ENCODE measurements around the gene CFDP1. TPM values are rescaled to one million over a fixed set of nuclear protein-coding genes. Genes with fewer than 3 reads are reported as not detected.
"Not testable (repeated sequence)": the region's sequence is repeated elsewhere in the genome, so short reads cannot be mapped to it uniquely, and the experiment has no call there.

CFDP1 gene
- total RNA-seq, 2 donors from 2014 or later = 33.6 to 34.7 TPM

DNA sequence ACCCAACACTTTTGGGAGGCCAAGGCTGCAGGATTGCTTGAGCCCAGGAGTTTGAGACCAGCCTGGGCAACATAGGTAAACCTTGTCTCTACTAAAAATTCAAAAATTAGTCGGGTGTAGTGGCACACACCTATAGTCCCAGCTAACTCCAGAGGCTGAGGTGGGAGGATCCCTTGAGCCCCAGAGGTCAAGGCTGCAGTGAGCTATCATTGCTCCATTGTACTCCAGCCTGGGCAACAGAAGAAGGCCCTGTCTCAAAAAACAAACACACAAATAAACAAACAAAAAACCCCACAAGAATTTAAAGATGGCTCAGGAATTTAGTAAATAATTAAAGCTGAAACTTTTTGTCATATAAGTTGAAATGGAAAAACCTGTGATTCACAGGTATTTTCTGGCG, 33.5 kb upstream of the CFDP1 start:
- no peak for DNase-seq
- H3K27me3 Mint-ChIP-seq = no peaks in the 10 kb centered on the region
- no peak for ATAC-seq
- peaks cover 2% of the 10 kb centered on the region for H3K36me3 Mint-ChIP-seq (ENCODE audit: low read depth)
- H3K4me1 Mint-ChIP-seq = peaks cover 23% of the 10 kb centered on the region
- H3K27ac Mint-ChIP-seq = no peak overlapping the region
- no peaks in the 10 kb centered on the region for H3K9me3 ChIP-seq (ENCODE audit: control insufficient read depth, low read length, poor library complexity, severe bottlenecking)
- no peak overlapping the region for H3K4me3 Mint-ChIP-seq

DNA sequence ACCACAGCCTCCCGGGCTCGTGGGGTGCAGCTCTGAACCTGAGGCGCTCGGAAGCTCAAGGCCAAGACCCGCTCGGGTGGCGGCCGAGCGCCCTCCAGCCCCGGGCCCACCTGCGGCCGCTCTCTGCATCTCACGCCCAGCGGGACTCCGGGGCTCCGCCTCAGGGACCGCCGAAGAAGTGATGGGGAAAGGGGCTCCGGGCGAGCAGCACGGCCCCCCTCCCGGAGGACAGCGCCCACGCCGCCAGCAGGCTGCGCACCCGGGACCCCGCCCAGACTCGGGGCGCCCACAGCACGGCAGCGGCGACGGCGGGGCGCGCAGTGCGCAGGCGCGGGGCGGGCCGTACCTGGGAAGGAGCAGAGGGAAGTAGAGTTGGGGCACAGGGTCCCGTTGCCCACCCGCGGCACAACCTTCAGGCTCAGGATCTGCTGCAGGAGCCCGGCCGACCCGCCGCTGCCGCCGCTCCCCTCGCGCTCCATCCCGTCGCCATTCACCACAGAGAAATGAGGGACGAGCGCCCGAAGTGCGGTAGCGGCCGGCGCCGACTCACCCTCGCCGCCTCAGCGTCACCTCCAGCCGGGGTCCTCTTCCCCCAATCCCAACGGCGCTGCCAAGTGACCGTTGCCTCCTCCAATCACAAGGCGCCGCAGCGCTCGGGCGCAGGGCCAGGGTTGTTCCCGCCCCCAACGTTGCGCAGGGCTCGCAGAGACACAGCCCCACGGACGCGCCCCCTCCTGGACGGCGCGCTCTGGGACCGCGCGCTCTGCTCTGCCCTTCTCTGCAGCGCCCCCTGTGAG, 31.0 kb upstream of the CFDP1 start, which contains the start of gene TMEM170A:
Gene TMEM170A, minus strand, starts transcription at position 568 of the 797 bp plus-strand sequence. Its CDS starts 89 bp downstream, at position 479.
- peak; percentile 91 for ATAC-seq
- peaks cover 39% of the 10 kb centered on the region for H3K4me1 Mint-ChIP-seq

DNA sequence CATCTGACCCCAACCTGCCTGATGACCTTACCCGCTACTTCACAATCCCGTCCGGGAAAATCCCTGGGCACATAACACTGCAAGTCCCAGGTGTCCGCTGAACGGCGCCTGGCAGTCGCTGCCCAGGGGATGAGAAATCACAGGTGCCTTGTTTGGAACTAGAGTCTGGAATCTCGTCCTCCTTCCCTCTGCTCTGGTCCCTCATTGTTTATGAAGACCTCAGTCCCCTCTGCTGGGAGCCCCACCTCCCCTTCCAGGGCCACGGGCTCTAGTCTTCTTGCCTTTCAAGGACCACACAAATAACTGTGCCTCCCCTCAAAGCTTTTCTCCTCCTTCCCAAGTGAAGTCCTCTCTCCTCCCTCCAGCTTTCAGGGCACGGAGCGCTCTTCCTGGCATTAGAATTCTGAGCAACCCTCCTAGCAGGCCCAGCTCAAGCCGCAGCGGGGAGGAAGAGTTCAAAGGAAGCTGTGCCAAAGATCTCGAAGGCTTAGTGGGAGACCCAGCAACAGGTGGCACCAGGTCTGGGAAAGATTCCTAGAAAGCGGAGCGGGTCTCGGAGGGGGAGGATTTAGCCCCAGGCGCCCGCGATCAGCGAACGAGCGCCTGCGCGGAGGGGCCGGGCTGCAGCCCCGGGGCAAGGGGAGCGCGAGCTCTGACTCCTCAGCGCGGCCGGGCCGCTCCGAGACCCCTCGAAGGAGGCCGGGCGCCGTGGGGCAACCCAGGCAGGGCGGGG, 30.3 kb upstream of the CFDP1 start:
- Mint-ChIP-seq H3K4me1 (peaks cover 40% of the 10 kb centered on the region), H3K27ac (peak overlapping the region; percentile 90), H3K4me3 (peak overlapping the region; percentile 97)
- ATAC-seq; H3K9me3 ChIP-seq (ENCODE audit: control insufficient read depth, low read length, poor library complexity, severe bottlenecking); H3K36me3 Mint-ChIP-seq (ENCODE audit: low read depth); DNase-seq; H3K27me3 Mint-ChIP-seq: not testable (repeated sequence)

More for the DNA sequence above, 31.0 kb upstream of the CFDP1 start, which contains the start of gene TMEM170A:
- Mint-ChIP-seq H3K4me3 (peak within 1 kb of the TSS; percentile 97), H3K36me3 (ENCODE audit: low read depth) (no peaks in the 10 kb centered on the region), H3K27me3 (no peaks in the 10 kb centered on the region), H3K27ac (peak within 1 kb of the TSS; percentile 90)
- no peaks in the 10 kb centered on the region for H3K9me3 ChIP-seq (ENCODE audit: control insufficient read depth, low read length, poor library complexity, severe bottlenecking)
- peak; percentile 98 to 99 (median 99) for DNase-seq

DNA sequence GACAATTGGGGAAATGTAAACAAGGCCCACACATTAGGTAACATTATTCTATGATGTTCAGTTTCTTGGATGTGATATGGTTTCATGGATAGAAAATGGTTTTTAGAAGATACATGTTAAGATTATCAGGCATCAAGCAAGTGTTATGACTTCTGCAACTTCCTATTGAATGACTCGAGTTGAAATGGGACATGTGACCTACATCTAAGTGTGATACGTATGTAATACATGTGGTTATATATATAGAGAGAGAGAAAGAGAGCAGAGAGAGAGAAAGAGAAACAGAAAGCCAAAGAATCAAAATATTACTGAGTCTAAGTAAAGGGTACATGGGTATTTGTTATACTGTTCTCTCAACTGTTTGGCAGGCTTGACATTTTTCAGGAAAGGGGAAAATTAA, 29.5 kb upstream of the CFDP1 start:
- Mint-ChIP-seq H3K36me3 (ENCODE audit: low read depth) (no peaks in the 10 kb centered on the region), H3K4me1 (peaks cover 46% of the 10 kb centered on the region), H3K27ac (peak overlapping the region; percentile 90), H3K4me3 (peak overlapping the region; percentile 97), H3K27me3 (no peaks in the 10 kb centered on the region)
- DNase-seq (no peak), ATAC-seq (peak; percentile 6)
- H3K9me3 ChIP-seq (ENCODE audit: control insufficient read depth, low read length, poor library complexity, severe bottlenecking) = no peaks in the 10 kb centered on the region

DNA sequence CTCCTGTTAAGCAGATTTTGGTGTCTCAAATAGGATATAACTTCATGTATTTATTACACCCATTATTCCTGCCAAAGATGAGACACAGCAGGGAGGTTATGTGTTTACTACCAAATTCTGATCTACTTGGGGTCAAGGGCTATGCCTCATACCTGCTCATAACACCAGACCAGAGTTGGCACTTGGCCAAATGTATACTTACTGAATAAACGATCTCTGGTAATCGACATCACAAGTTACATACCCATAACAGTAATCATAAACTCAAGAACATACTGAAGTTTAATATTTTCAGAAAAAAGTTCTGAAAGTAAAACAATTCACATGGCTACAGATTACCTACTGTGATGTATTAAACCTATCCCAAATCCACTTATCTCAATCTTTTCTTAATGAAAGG, 28.3 kb upstream of the CFDP1 start:
- Mint-ChIP-seq H3K27me3 (no peaks in the 10 kb centered on the region), H3K36me3 (ENCODE audit: low read depth) (no peaks in the 10 kb centered on the region), H3K4me3 (no peak overlapping the region), H3K4me1 (peaks cover 54% of the 10 kb centered on the region), H3K27ac (peak overlapping the region; percentile 90)
- no peaks in the 10 kb centered on the region for H3K9me3 ChIP-seq (ENCODE audit: control insufficient read depth, low read length, poor library complexity, severe bottlenecking)
- ATAC-seq (no peak), DNase-seq (no peak)

DNA sequence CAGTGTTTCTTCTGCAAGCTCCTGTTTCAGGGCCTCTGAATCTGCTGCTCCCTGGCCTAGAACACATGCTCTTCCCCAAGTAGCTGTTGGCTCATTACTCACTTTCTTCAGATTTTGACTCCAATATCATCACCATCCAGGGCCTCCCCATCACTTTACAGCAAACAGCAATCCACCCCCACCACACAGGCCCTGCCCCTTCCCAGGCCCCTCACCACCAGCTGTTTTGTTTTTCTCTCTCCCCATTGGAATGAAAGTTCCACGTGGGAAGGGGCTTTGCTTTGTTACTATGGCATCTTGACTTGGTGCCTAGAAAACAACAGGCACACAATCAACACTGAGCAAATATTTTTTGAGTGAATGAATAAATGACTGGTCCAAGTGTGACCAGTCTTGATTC, 27.1 kb upstream of the CFDP1 start:
- no peak for ATAC-seq
- H3K4me3 Mint-ChIP-seq = peak overlapping the region; percentile 19

DNA sequence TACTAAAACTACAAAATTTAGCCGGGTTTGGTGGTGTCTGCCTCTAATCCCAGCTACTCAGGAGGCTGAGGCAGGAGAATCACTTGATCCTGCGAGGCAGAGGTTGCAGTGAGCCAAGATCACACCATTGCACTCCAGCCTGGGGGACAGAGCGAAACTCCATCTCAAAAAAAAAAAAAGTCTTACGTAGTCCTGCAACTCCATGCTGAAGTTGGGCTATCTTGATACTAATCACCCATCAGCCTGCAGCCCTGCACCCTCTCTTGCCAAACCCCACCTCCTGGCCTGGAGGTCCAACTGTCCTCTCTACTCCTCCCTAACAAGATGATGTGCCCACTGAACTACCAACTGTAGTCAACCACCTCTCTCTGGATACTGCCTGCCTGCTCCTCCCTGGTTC, 26.4 kb upstream of the CFDP1 start:
- no peak overlapping the region for H3K27ac Mint-ChIP-seq
- no peak overlapping the region for H3K4me3 Mint-ChIP-seq
- H3K36me3 Mint-ChIP-seq (ENCODE audit: low read depth) = no peaks in the 10 kb centered on the region
- peaks cover 59% of the 10 kb centered on the region for H3K4me1 Mint-ChIP-seq
- no peak for DNase-seq
- no peak for ATAC-seq
- no peaks in the 10 kb centered on the region for H3K27me3 Mint-ChIP-seq
- H3K9me3 ChIP-seq (ENCODE audit: control insufficient read depth, low read length, poor library complexity, severe bottlenecking) = no peaks in the 10 kb centered on the region

More for the DNA sequence above, 27.1 kb upstream of the CFDP1 start:
- no peak for DNase-seq
- H3K9me3 ChIP-seq (ENCODE audit: control insufficient read depth, low read length, poor library complexity, severe bottlenecking) = no peaks in the 10 kb centered on the region
- Mint-ChIP-seq H3K27ac (peak overlapping the region; percentile 79), H3K36me3 (ENCODE audit: low read depth) (no peaks in the 10 kb centered on the region), H3K27me3 (no peaks in the 10 kb centered on the region), H3K4me1 (peaks cover 57% of the 10 kb centered on the region)

DNA sequence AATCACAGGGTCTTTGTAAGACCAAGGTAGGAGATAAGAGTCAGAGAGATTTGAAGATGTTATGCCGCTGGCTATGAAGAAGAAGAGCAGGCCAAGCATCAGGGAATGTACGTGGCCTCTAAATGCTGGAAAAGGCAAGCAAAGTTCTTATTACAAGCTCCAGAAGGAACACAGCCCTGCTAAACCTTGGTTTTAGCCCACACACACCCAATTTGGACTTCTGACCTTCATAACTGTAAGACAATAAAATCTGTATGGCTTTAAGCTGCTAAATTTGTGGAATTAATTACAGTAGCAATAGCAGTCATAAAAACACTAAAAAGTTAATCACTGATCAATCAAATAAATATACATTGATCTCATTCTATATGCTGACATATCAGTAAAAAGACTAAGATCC, 25.1 kb upstream of the CFDP1 start:
- H3K4me1 Mint-ChIP-seq = peaks cover 64% of the 10 kb centered on the region
- no peaks in the 10 kb centered on the region for H3K27me3 Mint-ChIP-seq
- H3K27ac Mint-ChIP-seq = peak overlapping the region; percentile 54
- no peaks in the 10 kb centered on the region for H3K36me3 Mint-ChIP-seq (ENCODE audit: low read depth)
- DNase-seq (no peak), ATAC-seq (no peak)
- no peak overlapping the region for H3K4me3 Mint-ChIP-seq
- no peaks in the 10 kb centered on the region for H3K9me3 ChIP-seq (ENCODE audit: control insufficient read depth, low read length, poor library complexity, severe bottlenecking)

DNA sequence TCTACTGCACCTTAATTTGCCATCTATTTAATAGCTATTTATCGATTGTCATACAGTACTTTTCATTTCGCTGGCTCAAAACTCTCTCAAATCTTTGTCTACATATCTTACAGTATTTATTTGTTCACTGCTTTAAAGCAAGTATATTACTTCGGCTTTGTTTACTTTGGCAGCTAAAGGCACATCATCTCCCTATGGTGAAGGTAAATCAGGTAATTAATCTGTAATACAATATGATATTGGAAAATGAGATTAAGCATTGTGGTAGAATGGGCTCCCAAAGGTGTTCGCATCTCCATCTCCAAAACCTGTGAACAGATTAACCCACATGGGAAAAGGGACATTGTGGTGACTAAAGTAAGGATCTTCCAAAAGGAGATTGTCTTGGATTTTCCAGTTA, 24.7 kb upstream of the CFDP1 start:
- H3K4me3 Mint-ChIP-seq = no peak overlapping the region

DNA sequence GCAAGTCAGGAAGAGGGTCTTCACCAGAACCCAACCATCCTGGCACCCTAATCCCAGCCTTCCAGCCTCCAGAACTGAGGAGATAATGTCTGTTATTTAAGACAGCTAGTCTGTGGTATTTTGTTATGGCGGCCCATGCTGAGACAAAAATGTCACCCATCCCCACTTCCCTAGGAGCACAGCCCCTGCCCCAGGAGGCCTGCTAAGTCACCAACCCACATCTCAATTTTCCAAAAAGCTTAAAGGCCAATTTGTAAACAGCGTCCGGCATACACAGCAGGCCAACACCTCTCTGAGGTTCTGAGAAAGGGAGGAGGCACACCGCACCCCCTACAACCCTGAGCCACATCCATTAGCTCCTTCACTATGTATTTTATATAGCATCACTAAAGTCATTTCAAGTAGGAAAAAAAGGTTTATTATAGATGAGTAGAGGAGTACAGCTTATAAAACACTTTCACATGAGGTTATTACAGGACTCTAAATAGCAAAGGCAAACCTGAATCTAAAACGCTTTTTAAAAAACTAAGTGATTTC, 24.2 kb upstream of the CFDP1 start:
- Mint-ChIP-seq H3K27me3 (no peaks in the 10 kb centered on the region), H3K27ac (no peak overlapping the region), H3K4me1 (peaks cover 61% of the 10 kb centered on the region), H3K4me3 (no peak overlapping the region), H3K36me3 (ENCODE audit: low read depth) (no peaks in the 10 kb centered on the region)
- ATAC-seq (no peak), DNase-seq (no peak)
- H3K9me3 ChIP-seq (ENCODE audit: control insufficient read depth, low read length, poor library complexity, severe bottlenecking) = no peaks in the 10 kb centered on the region

More for the DNA sequence above, 24.7 kb upstream of the CFDP1 start:
- Mint-ChIP-seq H3K36me3 (ENCODE audit: low read depth) (no peaks in the 10 kb centered on the region), H3K4me1 (peaks cover 64% of the 10 kb centered on the region), H3K27ac (no peak overlapping the region), H3K27me3 (no peaks in the 10 kb centered on the region)
- H3K9me3 ChIP-seq (ENCODE audit: control insufficient read depth, low read length, poor library complexity, severe bottlenecking) = no peaks in the 10 kb centered on the region
- DNase-seq = no peak
- no peak for ATAC-seq

DNA sequence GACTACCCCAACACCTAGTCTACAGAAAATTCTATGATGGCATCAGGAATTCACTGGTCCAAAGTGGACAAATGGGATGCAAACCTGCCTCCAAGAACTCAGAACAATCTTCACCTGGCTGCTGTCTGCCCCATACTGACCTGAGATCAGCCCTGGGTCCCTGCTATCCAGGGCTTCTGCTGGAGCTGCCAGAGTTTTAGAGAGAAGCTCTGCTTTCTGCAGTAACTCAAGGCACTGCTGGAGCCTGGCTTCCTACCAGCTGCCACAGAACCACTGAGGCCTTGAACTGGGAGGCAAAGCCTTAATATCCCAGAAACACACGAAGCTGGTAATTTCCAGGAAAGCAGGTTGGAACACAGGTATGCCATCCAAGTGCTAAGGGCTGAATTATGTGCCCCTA, 23.7 kb upstream of the CFDP1 start:
- ATAC-seq = no peak
- Mint-ChIP-seq H3K4me3 (no peak overlapping the region), H3K4me1 (peaks cover 58% of the 10 kb centered on the region), H3K36me3 (ENCODE audit: low read depth) (no peaks in the 10 kb centered on the region), H3K27me3 (no peaks in the 10 kb centered on the region), H3K27ac (no peak overlapping the region)
- no peaks in the 10 kb centered on the region for H3K9me3 ChIP-seq (ENCODE audit: control insufficient read depth, low read length, poor library complexity, severe bottlenecking)
- no peak for DNase-seq

DNA sequence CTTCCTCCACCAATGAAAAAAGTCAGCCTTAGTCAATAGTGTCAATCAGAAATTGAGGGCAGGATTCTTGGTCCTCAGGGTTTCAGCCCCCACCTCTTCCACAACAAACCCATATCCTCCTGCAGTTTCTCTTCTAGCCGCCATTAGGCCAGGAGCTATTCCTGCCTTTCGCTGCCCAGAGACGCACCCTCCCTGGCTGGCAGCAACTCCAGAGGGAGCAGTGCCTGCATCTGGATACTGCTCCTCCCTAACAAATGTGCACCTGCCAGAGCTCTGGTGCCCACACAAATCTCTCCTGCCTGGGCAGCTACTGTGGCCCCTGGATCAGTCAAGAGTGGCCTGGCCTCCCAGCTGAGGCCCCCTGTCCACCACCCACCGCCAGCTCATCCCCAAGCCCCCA, 23.2 kb upstream of the CFDP1 start:
- not testable (repeated sequence) for H3K9me3 ChIP-seq (ENCODE audit: control insufficient read depth, low read length, poor library complexity, severe bottlenecking); H3K27me3 Mint-ChIP-seq; DNase-seq; ATAC-seq; H3K4me3 Mint-ChIP-seq; H3K27ac Mint-ChIP-seq; H3K36me3 Mint-ChIP-seq (ENCODE audit: low read depth)
- H3K4me1 Mint-ChIP-seq = peaks cover 56% of the 10 kb centered on the region

DNA sequence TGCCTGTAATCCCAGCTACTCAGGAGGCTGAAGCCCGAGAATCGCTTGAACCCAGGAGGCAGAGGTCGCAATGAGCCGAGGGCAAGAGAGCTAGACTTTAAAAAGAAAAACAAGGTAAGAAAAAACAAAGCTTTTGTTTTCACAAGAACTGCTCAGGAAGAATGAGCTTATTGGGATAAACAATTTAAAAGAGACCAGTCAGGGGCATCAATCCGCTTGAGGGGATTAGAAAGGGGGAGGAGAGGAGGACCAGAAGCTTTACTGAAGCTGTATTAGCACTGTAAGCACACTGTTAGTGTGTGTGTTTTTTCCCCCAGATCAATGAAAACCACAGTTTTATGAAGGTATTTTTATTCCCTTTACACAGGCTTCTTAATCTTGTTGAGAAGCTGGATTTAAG, 22.4 kb upstream of the CFDP1 start:
- H3K27me3 Mint-ChIP-seq = no peaks in the 10 kb centered on the region
- H3K4me1 Mint-ChIP-seq = peaks cover 51% of the 10 kb centered on the region
- no peak for ATAC-seq
- H3K9me3 ChIP-seq (ENCODE audit: control insufficient read depth, low read length, poor library complexity, severe bottlenecking) = no peaks in the 10 kb centered on the region
- no peak overlapping the region for H3K4me3 Mint-ChIP-seq
- DNase-seq = no peak
- no peak overlapping the region for H3K27ac Mint-ChIP-seq
- no peaks in the 10 kb centered on the region for H3K36me3 Mint-ChIP-seq (ENCODE audit: low read depth)
